ENCODE results near the gene TRPM3.

The TRPM3 gene

DNA sequence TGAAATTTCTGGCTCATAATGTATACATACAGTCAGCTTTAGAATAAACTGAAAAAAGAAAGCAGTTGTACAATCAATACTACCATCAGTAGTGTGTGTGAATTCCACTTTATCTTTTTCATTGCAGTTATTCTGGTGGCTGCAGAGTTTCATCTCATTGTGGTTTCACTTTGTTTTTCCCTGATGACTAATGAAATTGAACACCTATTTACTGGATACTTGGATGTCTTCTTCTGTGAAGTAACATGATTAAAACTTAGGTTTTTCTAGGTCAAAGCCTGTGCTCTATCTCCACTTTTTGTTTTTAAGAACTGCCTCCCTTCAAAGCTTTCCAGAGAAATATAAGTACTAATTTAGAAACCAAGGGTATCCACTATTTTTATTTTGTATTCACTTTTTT is 174.3 kb downstream of the TRPM3 start:
- peak; percentile 52 for DNase-seq (ENCODE audit: low read depth)

DNA sequence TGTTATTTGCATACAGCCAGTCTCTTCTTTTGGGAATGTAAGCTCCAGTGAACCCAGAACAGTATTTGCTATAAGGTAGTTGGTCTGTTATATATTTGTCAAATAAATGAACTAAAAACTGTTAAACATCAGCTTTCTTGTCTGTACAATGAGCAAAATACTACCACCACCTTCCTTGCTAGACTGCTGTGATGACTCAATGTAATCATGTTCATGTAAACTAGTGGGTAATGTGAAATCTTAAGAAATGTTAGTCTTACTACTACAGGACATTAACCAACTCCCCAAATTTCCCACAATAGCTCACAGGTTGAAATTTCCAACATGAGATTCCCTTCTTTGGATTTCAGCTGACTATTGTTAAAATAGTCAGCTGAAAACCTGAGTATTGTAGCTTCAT is 176.1 kb downstream of the TRPM3 start:
- DNase-seq (ENCODE audit: low read depth) = peak; percentile 50

DNA sequence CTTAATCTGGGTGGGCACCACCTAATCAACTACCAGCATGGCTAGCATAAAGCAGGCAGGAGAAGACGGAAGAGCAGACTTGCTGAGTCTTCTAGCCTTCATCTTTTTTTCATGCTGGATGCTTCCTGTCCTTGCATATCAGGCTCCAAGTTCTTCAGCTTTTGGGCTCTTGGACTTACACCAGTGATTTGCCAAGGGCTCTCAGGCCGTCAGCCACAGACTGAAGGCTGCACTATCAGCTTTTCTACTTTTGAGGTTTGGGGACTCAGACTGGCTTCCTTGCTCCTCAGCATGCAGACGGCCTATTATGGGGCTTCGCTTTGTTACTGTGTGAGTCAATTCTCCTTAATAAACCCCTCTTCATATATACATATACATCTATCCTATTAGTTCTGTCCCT is 180.2 kb downstream of the TRPM3 start:
- no peak for DNase-seq (ENCODE audit: low read depth)

- no peak for DNase-seq (ENCODE audit: low read depth)
Observed at GRCh38 chr9:70940605-70941004, 180.8 kb downstream of the TRPM3 start.

DNA sequence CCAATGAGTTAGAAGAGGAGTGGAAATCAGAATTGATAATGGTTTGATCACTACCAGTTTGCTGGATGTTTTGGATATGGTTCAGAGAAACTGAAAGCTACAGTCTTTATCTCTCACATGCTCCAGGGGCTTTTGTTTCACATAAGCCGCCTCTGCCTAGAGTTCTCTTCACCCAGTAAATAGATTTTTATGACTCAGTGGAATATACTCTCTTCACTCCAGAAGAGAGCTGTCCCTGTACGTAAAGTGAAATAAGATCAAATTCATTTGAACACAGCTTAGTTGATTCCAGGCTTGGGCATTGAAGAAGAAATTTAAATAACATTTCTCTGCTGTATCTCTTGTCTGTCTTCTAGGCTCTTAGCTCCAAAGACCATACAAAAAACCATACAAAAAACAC is 184.9 kb downstream of the TRPM3 start:
- DNase-seq (ENCODE audit: low read depth) = no peak

DNA sequence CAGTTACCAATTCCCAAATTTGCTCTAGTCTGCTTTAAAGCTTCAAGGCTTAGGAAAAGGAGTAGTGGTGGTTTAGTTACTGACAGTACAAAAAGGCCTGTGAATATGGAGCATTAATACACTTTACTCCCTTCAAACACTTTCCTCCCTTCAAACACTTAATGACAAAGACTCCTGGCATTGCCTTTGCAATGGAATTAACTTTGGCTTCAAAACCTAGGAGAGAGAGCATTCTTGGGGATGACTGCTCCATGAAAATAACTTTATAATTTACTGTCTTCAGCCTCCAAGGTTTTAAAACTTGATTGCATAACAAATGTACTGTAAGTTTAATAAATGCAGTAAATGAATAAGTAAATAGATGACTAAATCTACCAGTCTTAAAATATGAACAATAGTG is 185.6 kb downstream of the TRPM3 start:
- no peak for DNase-seq (ENCODE audit: low read depth)

GRCh38 chr9:70934642-70935041 is 186.8 kb downstream of the TRPM3 start:
- DNase-seq (ENCODE audit: low read depth) = no peak

- DNase-seq (ENCODE audit: low read depth) = no peak
Observed at GRCh38 chr9:70933321-70933720, 188.1 kb downstream of the TRPM3 start.

- no peak for DNase-seq (ENCODE audit: low read depth)
Observed at GRCh38 chr9:70932097-70932496, 189.3 kb downstream of the TRPM3 start.

DNA sequence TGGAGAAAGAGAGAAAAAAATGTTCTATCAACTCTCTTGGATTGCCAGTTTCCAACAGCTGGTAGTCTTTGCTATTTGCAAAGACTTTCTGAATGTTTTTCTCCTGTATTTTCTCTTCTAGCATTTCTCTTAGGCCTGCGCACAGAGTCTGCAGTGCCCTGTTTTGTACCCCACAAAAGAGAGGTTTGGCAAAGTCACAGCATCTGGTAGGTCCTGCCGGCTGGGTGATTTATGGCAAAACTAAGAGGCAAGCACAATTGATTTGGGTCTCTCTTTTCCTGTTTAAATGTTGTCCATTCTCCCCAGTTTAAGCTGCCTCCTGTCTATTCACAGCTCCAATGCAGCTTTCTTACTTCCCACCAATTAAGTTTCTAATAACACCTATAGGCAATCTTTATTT is 193.9 kb downstream of the TRPM3 start:
- no peak for DNase-seq (ENCODE audit: low read depth)

GRCh38 chr9:70924895-70925547 is 196.4 kb downstream of the TRPM3 start:
- DNase-seq (ENCODE audit: low read depth) = peak; percentile 88

GRCh38 chr9:70924380-70924779 is 197.0 kb downstream of the TRPM3 start:
- peak; percentile 87 for DNase-seq (ENCODE audit: low read depth)

GRCh38 chr9:70923961-70924360 is 197.5 kb downstream of the TRPM3 start:
- peak; percentile 1 for DNase-seq (ENCODE audit: low read depth)

DNA sequence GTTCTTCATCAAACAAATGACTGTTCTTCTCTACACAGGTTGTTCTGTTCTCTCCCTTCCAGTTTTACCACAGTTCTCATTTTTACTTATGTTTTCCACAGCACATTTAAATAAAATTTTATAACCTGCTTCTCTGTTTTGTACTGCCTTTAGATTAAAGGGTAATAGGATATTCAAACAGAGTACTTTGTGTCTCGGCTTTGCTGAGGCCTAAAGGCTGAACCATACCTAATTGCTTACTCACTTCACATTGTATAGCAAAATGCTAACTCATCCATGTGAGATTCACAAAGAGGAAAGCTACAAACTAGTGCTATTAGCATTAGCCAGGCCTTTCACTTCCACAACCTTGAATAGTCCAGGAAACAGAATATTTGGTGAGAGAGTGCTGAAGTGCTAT is 200.3 kb downstream of the TRPM3 start:
- DNase-seq (ENCODE audit: low read depth) = peak; percentile 80

- no peak for DNase-seq (ENCODE audit: low read depth)
Observed at GRCh38 chr9:70917277-70917676, 204.1 kb downstream of the TRPM3 start.

DNA sequence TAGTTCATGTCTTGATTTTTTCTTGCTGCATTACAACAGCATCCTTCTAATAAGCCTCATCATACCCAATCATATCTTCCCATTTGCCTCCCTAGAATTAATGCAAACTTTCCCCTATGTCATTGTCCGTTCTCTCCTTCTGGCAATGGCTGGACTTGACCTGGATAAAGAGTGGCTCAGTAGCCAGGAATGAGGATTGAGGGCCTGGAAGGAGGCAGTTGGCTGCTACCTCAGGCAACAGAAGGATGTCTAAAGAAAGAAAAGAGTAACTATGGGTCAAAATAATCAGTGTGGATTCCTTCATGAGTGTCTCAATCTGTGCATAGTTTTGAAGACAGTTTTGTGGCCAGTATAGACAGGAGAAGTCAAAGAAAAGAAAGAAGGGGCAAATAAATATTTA is 209.6 kb downstream of the TRPM3 start:
- no peak for DNase-seq (ENCODE audit: low read depth)

GRCh38 chr9:70910598-70910997 is 210.8 kb downstream of the TRPM3 start:
- DNase-seq (ENCODE audit: low read depth) = no peak

- DNase-seq (ENCODE audit: low read depth) = peak; percentile 99
Observed at GRCh38 chr9:70902692-70903131, 218.7 kb downstream of the TRPM3 start.

GRCh38 chr9:70902171-70902570 is 219.2 kb downstream of the TRPM3 start:
- peak; percentile 32 for DNase-seq (ENCODE audit: low read depth)

DNA sequence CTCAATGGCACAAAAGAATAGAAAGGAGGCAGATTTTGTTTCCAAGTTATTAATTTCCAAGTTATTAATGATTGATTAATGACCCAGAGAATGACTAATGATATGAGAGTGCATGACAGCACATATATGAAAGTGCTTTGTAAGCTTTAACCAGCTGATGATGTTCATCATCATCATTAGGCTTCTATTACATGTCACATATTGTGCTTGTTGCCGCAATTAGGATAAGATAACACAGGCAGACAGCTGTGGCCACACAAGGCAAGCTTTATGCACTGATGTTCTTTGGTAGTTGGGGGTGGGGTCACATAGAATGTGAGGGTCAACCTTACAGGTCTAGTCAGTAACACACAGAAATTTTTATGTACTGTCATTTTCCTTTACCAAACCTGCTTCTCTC is 219.7 kb downstream of the TRPM3 start:
- no peak for DNase-seq (ENCODE audit: low read depth)

- DNase-seq (ENCODE audit: low read depth) = no peak
Observed at GRCh38 chr9:70901013-70901412, 220.4 kb downstream of the TRPM3 start.

DNA sequence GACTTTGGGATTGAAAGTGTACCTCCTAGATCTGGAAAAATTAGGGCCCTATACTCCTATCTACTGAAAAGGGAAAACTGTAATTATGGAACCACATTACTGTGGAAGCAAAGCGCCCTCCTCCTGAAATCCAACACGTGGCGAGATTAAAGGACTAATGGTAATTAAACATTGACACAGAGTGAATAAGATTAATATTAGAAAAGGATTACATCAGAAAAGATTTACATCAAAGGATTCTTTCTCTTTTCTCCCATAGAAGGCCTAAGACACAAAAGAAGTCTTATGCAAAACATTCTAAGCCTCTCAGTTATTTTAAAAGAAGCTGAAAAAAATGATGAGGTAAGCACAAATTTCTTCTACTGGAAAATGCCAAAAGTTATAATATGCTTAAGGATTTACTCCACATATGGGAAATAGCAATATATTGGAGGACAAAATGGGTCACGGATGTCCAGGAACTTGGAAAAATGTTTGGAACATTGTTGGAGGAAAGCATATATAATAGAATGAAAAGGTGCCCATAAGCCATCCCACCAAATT is 227.8 kb downstream of the TRPM3 start:
- DNase-seq (ENCODE audit: low read depth) = no peak

DNA sequence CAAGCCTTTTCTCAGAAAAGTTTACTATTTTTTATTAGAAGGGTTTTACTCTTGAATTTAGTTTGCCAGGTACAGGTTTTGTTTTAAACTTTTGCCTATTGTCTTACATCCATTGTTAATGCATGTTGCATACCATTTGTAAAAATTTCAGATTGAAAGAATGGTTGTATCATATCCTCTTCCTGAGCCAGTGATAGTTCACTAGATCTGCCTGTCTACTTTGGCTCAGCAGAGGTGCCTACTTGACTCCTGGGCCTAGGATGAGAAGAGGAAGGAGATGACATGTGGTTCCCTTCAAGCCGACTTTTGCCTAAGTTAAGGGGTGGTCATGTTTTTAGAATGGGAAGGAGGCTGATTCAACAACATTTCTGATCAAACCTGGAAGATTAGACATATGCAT is 232.9 kb downstream of the TRPM3 start:
- DNase-seq (ENCODE audit: low read depth) = no peak

DNA sequence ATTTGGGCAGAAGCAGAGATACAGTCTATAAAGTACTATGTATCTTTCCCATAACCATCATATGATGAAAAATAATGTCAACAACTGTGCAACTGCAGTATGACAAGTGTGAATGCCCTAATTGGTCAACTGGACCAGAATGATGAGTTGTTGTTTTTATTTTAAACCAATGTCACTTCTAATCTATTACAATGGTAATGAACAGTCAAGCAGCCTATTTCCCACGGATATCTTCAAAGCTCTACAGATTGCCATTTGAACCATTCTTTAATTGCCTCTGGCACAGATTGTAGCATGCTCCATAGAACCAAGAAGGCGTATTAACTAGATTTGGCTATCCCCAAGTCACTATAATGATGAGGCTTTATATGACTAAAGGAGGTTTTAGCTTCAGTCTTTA is 233.6 kb downstream of the TRPM3 start:
- DNase-seq (ENCODE audit: low read depth) = no peak
